Transverse colon (tissue), 4 donors: ENCODE results near the gene ANAPC4.

Experiments used
- CTCF ChIP-seq, 5 experiments: fragments of 200-600 bp in 3 of 5; fragments of 450-650 bp in 2 of 5; sonication (generic) in 3 of 5; IDR thresholded peaks; 1 replicate in 2 of 5; 2 replicates in 3 of 5; pipeline ENCODE4 v1.5.1; 2016 to 2017; ENCODE audit warnings: antibody characterized with exemption in 5 of 5, inconsistent platforms in 3 of 5, mild to moderate bottlenecking in 2 of 5, moderate library complexity in 1 of 5
- EP300 ChIP-seq: sonication (generic); formaldehyde crosslinking; IDR thresholded peaks from one replicate; pipeline ENCODE4 v1.6.1; 2017; ENCODE audit warnings: antibody characterized with exemption, low read depth
- POLR2A ChIP-seq: fragments of 450-650 bp; IDR thresholded peaks from one replicate; pipeline ENCODE4 v1.6.1; 2016; ENCODE audit warnings: antibody characterized with exemption, mild to moderate bottlenecking, moderate library complexity
- POLR2AphosphoS5 ChIP-seq, 3 donors: sonication (generic); formaldehyde crosslinking; IDR thresholded peaks; one replicate each; pipeline ENCODE4 v1.6.1; 2016; ENCODE audit warnings: antibody characterized with exemption in 3 of 3

GRCh38 chr4:25397305-25397704 lies 20.2 kb downstream of the ANAPC4 start:
- no peak for TF ChIP-seq CTCF (IDR thresholded peaks at IDR 0.05)
- TF ChIP-seq POLR2A: no peak
- TF ChIP-seq EP300: no peak
- no peak for TF ChIP-seq POLR2AphosphoS5 (IDR thresholded peaks at IDR 0.05)
